ENCODE measurements around the gene CALN1.

DNA sequence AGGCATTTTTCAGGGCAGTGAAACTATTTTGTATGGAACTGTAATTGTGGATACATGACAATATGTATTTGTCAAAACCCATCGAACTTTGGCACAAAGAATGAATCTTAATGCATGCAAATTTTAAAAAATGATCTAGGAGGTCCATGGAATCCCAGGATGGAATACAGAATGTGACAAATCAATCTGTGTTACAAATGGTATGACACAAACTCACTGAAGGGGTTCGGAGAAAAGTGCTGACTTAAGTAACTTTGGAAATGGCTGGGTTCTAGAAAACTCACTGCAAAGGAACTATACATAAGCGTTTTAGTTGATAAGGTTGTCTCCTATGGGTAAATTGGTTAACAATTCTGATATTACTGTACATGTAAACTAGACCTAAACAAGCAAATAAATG, 26.0 kb downstream of the CALN1 start:
- TF ChIP-seq TAF1 (IDR thresholded peaks at IDR 0.05; ENCODE audit: borderline replicate concordance, insufficient read depth, low read length) (no peak), REST (IDR thresholded peaks at IDR 0.05; ENCODE audit: insufficient read depth in 1 of 2, low read depth in 2 of 2, low read length in 2 of 2) (no peak)
